Measurements from ENCODE around the gene SP1.

SP1 gene

DNA sequence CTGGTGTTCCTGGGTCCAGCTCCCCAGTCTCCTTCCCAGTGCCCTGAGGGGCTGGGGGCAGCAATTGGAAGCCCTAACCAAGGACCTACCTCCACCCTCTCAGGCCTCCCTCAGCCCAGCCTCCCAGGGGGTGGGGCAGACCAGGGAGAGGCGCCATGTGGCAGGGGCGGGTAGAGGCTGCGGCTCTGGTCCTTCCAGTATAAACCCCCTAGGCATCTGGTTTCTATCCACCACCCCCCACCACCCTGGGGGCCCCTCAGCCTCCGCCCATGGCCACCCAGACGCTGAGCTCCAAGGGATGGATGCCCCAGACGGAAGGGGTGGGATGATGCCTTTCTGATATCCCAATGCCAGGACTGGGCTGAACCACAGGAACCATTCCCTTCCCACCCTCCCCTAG is 41.1 kb upstream of the SP1 start:
- H3K36me3 ChIP-seq (ENCODE audit: control insufficient read depth in 2 of 2, insufficient read depth in 1 of 2, low read length in 2 of 2) = no peaks in the 10 kb centered on the region
- H3K4me1 ChIP-seq (ENCODE audit: control insufficient read depth, insufficient read depth, low read length) = no peaks in the 10 kb centered on the region
- CTCF ChIA-PET = interaction anchor here (0.8 kb wide), 1 partner anchor 8 kb away, joined by 3 read pairs; no protein-coding TSS in a partner anchor
- POLR2A ChIA-PET = no interaction called here
- H3K4me3 ChIP-seq (ENCODE audit: low read depth, low read length) = no peak overlapping the region
- H3K27ac ChIP-seq (ENCODE audit: extremely low read depth, low read depth, low read length) = no peak overlapping the region
- H3K9me3 ChIP-seq (ENCODE audit: control insufficient read depth, insufficient read depth, low read depth, low read length) = no peaks in the 10 kb centered on the region
- no peak for TF ChIP-seq ZBTB7A (tag by site-specific recombination; IDR thresholded peaks at IDR 0.05; ENCODE audit: low read depth)
- TF ChIP-seq ZNF701 (tag by site-specific recombination; IDR thresholded peaks at IDR 0.05) = no peak
- TF ChIP-seq, protein P1, sequence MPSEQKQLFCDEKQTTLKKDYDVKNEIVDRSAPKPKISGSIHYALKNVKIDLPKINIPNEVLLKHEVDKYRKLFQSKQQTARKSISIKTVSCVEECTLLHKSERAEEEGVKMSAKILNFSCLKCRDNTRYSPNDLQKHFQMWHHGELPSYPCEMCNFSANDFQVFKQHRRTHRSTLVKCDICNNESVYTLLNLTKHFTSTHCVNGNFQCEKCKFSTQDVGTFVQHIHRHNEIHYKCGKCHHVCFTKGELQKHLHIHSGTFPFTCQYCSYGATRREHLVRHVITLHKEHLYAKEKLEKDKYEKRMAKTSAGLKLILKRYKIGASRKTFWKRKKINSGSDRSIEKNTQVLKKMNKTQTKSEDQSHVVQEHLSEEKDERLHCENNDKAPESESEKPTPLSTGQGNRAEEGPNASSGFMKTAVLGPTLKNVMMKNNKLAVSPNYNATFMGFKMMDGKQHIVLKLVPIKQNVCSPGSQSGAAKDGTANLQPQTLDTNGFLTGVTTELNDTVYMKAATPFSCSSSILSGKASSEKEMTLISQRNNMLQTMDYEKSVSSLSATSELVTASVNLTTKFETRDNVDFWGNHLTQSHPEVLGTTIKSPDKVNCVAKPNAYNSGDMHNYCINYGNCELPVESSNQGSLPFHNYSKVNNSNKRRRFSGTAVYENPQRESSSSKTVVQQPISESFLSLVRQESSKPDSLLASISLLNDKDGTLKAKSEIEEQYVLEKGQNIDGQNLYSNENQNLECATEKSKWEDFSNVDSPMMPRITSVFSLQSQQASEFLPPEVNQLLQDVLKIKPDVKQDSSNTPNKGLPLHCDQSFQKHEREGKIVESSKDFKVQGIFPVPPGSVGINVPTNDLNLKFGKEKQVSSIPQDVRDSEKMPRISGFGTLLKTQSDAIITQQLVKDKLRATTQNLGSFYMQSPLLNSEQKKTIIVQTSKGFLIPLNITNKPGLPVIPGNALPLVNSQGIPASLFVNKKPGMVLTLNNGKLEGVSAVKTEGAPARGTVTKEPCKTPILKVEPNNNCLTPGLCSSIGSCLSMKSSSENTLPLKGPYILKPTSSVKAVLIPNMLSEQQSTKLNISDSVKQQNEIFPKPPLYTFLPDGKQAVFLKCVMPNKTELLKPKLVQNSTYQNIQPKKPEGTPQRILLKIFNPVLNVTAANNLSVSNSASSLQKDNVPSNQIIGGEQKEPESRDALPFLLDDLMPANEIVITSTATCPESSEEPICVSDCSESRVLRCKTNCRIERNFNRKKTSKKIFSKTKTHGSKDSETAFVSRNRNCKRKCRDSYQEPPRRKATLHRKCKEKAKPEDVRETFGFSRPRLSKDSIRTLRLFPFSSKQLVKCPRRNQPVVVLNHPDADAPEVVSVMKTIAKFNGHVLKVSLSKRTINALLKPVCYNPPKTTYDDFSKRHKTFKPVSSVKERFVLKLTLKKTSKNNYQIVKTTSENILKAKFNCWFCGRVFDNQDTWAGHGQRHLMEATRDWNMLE (tag by site-specific recombination; conservative IDR thresholded peaks at IDR 0.05; ENCODE audit: low read depth) = no peak
- no peak for TF ChIP-seq ZNF157 (tag by site-specific recombination; IDR thresholded peaks at IDR 0.05)
- TF ChIP-seq ZEB2 (tag by site-specific recombination; IDR thresholded peaks at IDR 0.05) = no peak
- no peak for TF ChIP-seq FEZF1 (tag by site-specific recombination; IDR thresholded peaks at IDR 0.05)
- no peak for TF ChIP-seq KLF9 (tag by site-specific recombination; IDR thresholded peaks at IDR 0.05; ENCODE audit: low read depth)
- no peak for TF ChIP-seq ZNF19 (tag by site-specific recombination; IDR thresholded peaks at IDR 0.05; ENCODE audit: low read depth)
- no peak for TF ChIP-seq ZIC2 (tag by site-specific recombination; IDR thresholded peaks at IDR 0.05)
- peak; percentile 26; the same call in 1 of the 2 replicates for TF ChIP-seq GLIS1 (tag by site-specific recombination; IDR thresholded peaks at IDR 0.05)
- TF ChIP-seq, protein P2, sequence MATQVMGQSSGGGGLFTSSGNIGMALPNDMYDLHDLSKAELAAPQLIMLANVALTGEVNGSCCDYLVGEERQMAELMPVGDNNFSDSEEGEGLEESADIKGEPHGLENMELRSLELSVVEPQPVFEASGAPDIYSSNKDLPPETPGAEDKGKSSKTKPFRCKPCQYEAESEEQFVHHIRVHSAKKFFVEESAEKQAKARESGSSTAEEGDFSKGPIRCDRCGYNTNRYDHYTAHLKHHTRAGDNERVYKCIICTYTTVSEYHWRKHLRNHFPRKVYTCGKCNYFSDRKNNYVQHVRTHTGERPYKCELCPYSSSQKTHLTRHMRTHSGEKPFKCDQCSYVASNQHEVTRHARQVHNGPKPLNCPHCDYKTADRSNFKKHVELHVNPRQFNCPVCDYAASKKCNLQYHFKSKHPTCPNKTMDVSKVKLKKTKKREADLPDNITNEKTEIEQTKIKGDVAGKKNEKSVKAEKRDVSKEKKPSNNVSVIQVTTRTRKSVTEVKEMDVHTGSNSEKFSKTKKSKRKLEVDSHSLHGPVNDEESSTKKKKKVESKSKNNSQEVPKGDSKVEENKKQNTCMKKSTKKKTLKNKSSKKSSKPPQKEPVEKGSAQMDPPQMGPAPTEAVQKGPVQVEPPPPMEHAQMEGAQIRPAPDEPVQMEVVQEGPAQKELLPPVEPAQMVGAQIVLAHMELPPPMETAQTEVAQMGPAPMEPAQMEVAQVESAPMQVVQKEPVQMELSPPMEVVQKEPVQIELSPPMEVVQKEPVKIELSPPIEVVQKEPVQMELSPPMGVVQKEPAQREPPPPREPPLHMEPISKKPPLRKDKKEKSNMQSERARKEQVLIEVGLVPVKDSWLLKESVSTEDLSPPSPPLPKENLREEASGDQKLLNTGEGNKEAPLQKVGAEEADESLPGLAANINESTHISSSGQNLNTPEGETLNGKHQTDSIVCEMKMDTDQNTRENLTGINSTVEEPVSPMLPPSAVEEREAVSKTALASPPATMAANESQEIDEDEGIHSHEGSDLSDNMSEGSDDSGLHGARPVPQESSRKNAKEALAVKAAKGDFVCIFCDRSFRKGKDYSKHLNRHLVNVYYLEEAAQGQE (tag by site-specific recombination; IDR thresholded peaks at IDR 0.05) = no peak
- no peak for TF ChIP-seq ZNF792 (tag by site-specific recombination; IDR thresholded peaks at IDR 0.05)
- TF ChIP-seq ZNF777 (tag by site-specific recombination; IDR thresholded peaks at IDR 0.05; ENCODE audit: borderline replicate concordance) = no peak
- no peak for TF ChIP-seq ZNF16 (tag by site-specific recombination; IDR thresholded peaks at IDR 0.05; ENCODE audit: low read depth)
- TF ChIP-seq ZNF830 (tag by site-specific recombination; IDR thresholded peaks at IDR 0.05; ENCODE audit: low read depth) = no peak
- TF ChIP-seq SP2 (tag by site-specific recombination; IDR thresholded peaks at IDR 0.05) = peak; percentile 11; the same call in 1 of the 2 replicates
- TF ChIP-seq ZNF623 (tag by site-specific recombination; IDR thresholded peaks at IDR 0.05) = no peak
- TF ChIP-seq ZNF239 (tag by site-specific recombination; IDR thresholded peaks at IDR 0.05) = no peak
- TF ChIP-seq ZBTB48 (tag by site-specific recombination; IDR thresholded peaks at IDR 0.05) = no peak
- 0 out of 2 replicates have a peak, but pooled peaks have one; percentile 41 for TF ChIP-seq KLF1 (tag by site-specific recombination; IDR thresholded peaks at IDR 0.05)
- TF ChIP-seq OVOL3 (tag by site-specific recombination; IDR thresholded peaks at IDR 0.05) = no peak
- TF ChIP-seq, protein P3, sequence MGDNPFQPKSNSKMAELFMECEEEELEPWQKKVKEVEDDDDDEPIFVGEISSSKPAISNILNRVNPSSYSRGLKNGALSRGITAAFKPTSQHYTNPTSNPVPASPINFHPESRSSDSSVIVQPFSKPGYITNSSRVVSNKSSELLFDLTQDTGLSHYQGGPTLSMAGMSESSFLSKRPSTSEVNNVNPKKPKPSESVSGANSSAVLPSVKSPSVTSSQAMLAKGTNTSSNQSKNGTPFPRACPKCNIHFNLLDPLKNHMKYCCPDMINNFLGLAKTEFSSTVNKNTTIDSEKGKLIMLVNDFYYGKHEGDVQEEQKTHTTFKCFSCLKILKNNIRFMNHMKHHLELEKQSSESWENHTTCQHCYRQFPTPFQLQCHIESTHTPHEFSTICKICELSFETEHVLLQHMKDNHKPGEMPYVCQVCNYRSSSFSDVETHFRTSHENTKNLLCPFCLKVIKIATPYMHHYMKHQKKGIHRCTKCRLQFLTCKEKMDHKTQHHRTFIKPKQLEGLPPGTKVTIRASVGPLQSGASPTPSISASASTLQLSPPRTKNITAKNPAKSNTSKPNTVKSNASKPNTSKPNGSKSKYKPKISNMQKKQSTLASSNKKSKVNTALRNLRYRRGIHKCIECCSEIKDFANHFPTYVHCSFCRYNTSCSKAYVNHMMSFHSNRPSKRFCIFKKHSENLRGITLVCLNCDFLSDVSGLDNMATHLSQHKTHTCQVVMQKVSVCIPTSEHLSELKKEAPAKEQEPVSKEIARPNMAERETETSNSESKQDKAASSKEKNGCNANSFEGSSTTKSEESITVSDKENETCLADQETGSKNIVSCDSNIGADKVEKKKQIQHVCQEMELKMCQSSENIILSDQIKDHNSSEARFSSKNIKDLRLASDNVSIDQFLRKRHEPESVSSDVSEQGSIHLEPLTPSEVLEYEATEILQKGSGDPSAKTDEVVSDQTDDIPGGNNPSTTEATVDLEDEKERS (tag by site-specific recombination; IDR thresholded peaks at IDR 0.05) = no peak
- TF ChIP-seq, protein P4, sequence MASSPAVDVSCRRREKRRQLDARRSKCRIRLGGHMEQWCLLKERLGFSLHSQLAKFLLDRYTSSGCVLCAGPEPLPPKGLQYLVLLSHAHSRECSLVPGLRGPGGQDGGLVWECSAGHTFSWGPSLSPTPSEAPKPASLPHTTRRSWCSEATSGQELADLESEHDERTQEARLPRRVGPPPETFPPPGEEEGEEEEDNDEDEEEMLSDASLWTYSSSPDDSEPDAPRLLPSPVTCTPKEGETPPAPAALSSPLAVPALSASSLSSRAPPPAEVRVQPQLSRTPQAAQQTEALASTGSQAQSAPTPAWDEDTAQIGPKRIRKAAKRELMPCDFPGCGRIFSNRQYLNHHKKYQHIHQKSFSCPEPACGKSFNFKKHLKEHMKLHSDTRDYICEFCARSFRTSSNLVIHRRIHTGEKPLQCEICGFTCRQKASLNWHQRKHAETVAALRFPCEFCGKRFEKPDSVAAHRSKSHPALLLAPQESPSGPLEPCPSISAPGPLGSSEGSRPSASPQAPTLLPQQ (tag by site-specific recombination; IDR thresholded peaks at IDR 0.05) = no peak

Measured in HEK293 (cell line).